Astrocyte of the spinal cord (primary cell): ENCODE data around the gene NEURL2.
A peak's percentile ranks its signal among the peaks of the same experiment; 100 is the strongest.

Source experiments
- DNase-seq: peaks from one replicate; pipeline ENCODE4 v3.0.0; 2011; ENCODE audit warnings: low read depth, low spot score
- H3K4me3 ChIP-seq: 2 replicates; pipeline ENCODE4 v1.5.1; 2011; ENCODE audit warnings: low read depth, mild to moderate bottlenecking, low read length, moderate library complexity
- CTCF ChIP-seq: IDR thresholded peaks from 2 replicates; pipeline ENCODE4 v1.5.1; 2012; ENCODE audit warnings: low read depth, mild to moderate bottlenecking, low read length, inconsistent platforms
- in situ Hi-C: cut with HindIII; loops from 2 replicates; pipeline ENCODE4 v1.10.0; 2017; ENCODE audit warnings: low sequenced_read_pairs

The NEURL2 gene

GRCh38 chr20:45873409-45874103, 17.5 kb downstream of the NEURL2 start:
- in situ Hi-C loops, result no loop called here
- no peak for TF ChIP-seq CTCF
- no peak overlapping the region for H3K4me3 ChIP-seq
- DNase-seq, result no peak

- in situ Hi-C loops, result no loop called here
- DNase-seq, result no peak
- TF ChIP-seq CTCF, result no peak
- H3K4me3 ChIP-seq, result no peak overlapping the region
Observed at GRCh38 chr20:45872626-45873025, 18.4 kb downstream of the NEURL2 start.

GRCh38 chr20:45867819-45868176, 23.2 kb downstream of the NEURL2 start:
- TF ChIP-seq CTCF, result no peak
- DNase-seq, result peak; percentile 67
- in situ Hi-C loops, result no loop called here
- H3K4me3 ChIP-seq, result no peak overlapping the region

- H3K4me3 ChIP-seq, result no peak overlapping the region
- in situ Hi-C loops, result no loop called here
- no peak for DNase-seq
- no peak for TF ChIP-seq CTCF
Observed at GRCh38 chr20:45867136-45867818, 23.7 kb downstream of the NEURL2 start.

- no peak overlapping the region for H3K4me3 ChIP-seq
- in situ Hi-C loops, result no loop called here
- no peak for DNase-seq
- no peak for TF ChIP-seq CTCF
Observed at GRCh38 chr20:45866454-45866853, 24.6 kb downstream of the NEURL2 start.

GRCh38 chr20:45863543-45864470, 27.2 kb downstream of the NEURL2 start:
- no peak overlapping the region for H3K4me3 ChIP-seq
- TF ChIP-seq CTCF, result no peak
- in situ Hi-C loops, result no loop called here
- DNase-seq, result no peak
